Measurements from ENCODE around the gene ITPRID1.

Gene ITPRID1

GRCh38 chr7:31688372-31688771 is 174.5 kb downstream of the ITPRID1 start:
- Histone ChIP-seq H3K9me3 (ENCODE audit: control insufficient read depth in 1 of 2, low read length in 2 of 2) (no peaks in the 10 kb centered on the region), H3K4me1 (ENCODE audit: control insufficient read depth in 1 of 2, insufficient read depth in 2 of 2, low read length in 2 of 2) (no peaks in the 10 kb centered on the region), H3K4me3 (ENCODE audit: low read depth in 1 of 2, low read length in 2 of 2) (no peak overlapping the region), H3K27me3 (ENCODE audit: control insufficient read depth in 1 of 2, insufficient read depth in 2 of 2, low read length in 2 of 2) (peaks cover 0 to 3% of the 10 kb centered on the region in 2 donors), H3K27ac (ENCODE audit: low read depth, low read length) (no peak overlapping the region), H3K36me3 (ENCODE audit: control insufficient read depth in 1 of 2, insufficient read depth in 2 of 2, low read length in 2 of 2) (no peaks in the 10 kb centered on the region), H3K9ac (ENCODE audit: low read depth in 1 of 2, low read length in 2 of 2) (no peak overlapping the region)

GRCh38 chr7:31688996-31689395 is 175.1 kb downstream of the ITPRID1 start:
- Histone ChIP-seq H3K4me1 (ENCODE audit: control insufficient read depth in 1 of 2, insufficient read depth in 2 of 2, low read length in 2 of 2) (no peaks in the 10 kb centered on the region), H3K4me3 (ENCODE audit: low read depth in 1 of 2, low read length in 2 of 2) (no peak overlapping the region), H3K9me3 (ENCODE audit: control insufficient read depth in 1 of 2, low read length in 2 of 2) (no peaks in the 10 kb centered on the region), H3K36me3 (ENCODE audit: control insufficient read depth in 1 of 2, insufficient read depth in 2 of 2, low read length in 2 of 2) (no peaks in the 10 kb centered on the region), H3K27ac (ENCODE audit: low read depth, low read length) (no peak overlapping the region), H3K27me3 (ENCODE audit: control insufficient read depth in 1 of 2, insufficient read depth in 2 of 2, low read length in 2 of 2) (peaks cover 0 to 3% of the 10 kb centered on the region in 2 donors), H3K9ac (ENCODE audit: low read depth in 1 of 2, low read length in 2 of 2) (no peak overlapping the region)

GRCh38 chr7:31690935-31691334 is 177.0 kb downstream of the ITPRID1 start:
- H3K27ac ChIP-seq (ENCODE audit: low read depth, low read length), result no peak overlapping the region
- no peak overlapping the region for H3K9ac ChIP-seq (ENCODE audit: low read depth in 1 of 2, low read length in 2 of 2)
- H3K4me3 ChIP-seq (ENCODE audit: low read depth in 1 of 2, low read length in 2 of 2), result no peak overlapping the region
- H3K27me3 ChIP-seq (ENCODE audit: control insufficient read depth in 1 of 2, insufficient read depth in 2 of 2, low read length in 2 of 2), result peaks cover 0 to 3% of the 10 kb centered on the region in 2 donors
- no peaks in the 10 kb centered on the region for H3K4me1 ChIP-seq (ENCODE audit: control insufficient read depth in 1 of 2, insufficient read depth in 2 of 2, low read length in 2 of 2)
- no peaks in the 10 kb centered on the region for H3K36me3 ChIP-seq (ENCODE audit: control insufficient read depth in 1 of 2, insufficient read depth in 2 of 2, low read length in 2 of 2)
- H3K9me3 ChIP-seq (ENCODE audit: control insufficient read depth in 1 of 2, low read length in 2 of 2), result no peaks in the 10 kb centered on the region

- Histone ChIP-seq H3K4me3 (ENCODE audit: low read depth in 1 of 2, low read length in 2 of 2) (no peak overlapping the region), H3K9me3 (ENCODE audit: control insufficient read depth in 1 of 2, low read length in 2 of 2) (no peaks in the 10 kb centered on the region), H3K36me3 (ENCODE audit: control insufficient read depth in 1 of 2, insufficient read depth in 2 of 2, low read length in 2 of 2) (no peaks in the 10 kb centered on the region), H3K27me3 (ENCODE audit: control insufficient read depth in 1 of 2, insufficient read depth in 2 of 2, low read length in 2 of 2) (peaks cover 0 to 3% of the 10 kb centered on the region in 2 donors), H3K27ac (ENCODE audit: low read depth, low read length) (no peak overlapping the region), H3K9ac (ENCODE audit: low read depth in 1 of 2, low read length in 2 of 2) (no peak overlapping the region), H3K4me1 (ENCODE audit: control insufficient read depth in 1 of 2, insufficient read depth in 2 of 2, low read length in 2 of 2) (no peaks in the 10 kb centered on the region)
Measured at GRCh38 chr7:31692451-31692850, 178.6 kb downstream of the ITPRID1 start.

GRCh38 chr7:31692871-31693270 is 179.0 kb downstream of the ITPRID1 start:
- Histone ChIP-seq H3K4me1 (ENCODE audit: control insufficient read depth in 1 of 2, insufficient read depth in 2 of 2, low read length in 2 of 2) (no peaks in the 10 kb centered on the region), H3K9ac (ENCODE audit: low read depth in 1 of 2, low read length in 2 of 2) (no peak overlapping the region), H3K9me3 (ENCODE audit: control insufficient read depth in 1 of 2, low read length in 2 of 2) (no peaks in the 10 kb centered on the region), H3K36me3 (ENCODE audit: control insufficient read depth in 1 of 2, insufficient read depth in 2 of 2, low read length in 2 of 2) (no peaks in the 10 kb centered on the region), H3K27me3 (ENCODE audit: control insufficient read depth in 1 of 2, insufficient read depth in 2 of 2, low read length in 2 of 2) (peaks cover 0 to 3% of the 10 kb centered on the region in 2 donors), H3K4me3 (ENCODE audit: low read depth in 1 of 2, low read length in 2 of 2) (no peak overlapping the region), H3K27ac (ENCODE audit: low read depth, low read length) (no peak overlapping the region)

GRCh38 chr7:31695859-31696614 is 182.1 kb downstream of the ITPRID1 start:
- Histone ChIP-seq H3K4me1 (ENCODE audit: control insufficient read depth in 1 of 2, insufficient read depth in 2 of 2, low read length in 2 of 2) (no peaks in the 10 kb centered on the region), H3K4me3 (ENCODE audit: low read depth in 1 of 2, low read length in 2 of 2) (no peak overlapping the region), H3K36me3 (ENCODE audit: control insufficient read depth in 1 of 2, insufficient read depth in 2 of 2, low read length in 2 of 2) (no peaks in the 10 kb centered on the region), H3K9me3 (ENCODE audit: control insufficient read depth in 1 of 2, low read length in 2 of 2) (no peaks in the 10 kb centered on the region), H3K9ac (ENCODE audit: low read depth in 1 of 2, low read length in 2 of 2) (no peak overlapping the region), H3K27me3 (ENCODE audit: control insufficient read depth in 1 of 2, insufficient read depth in 2 of 2, low read length in 2 of 2) (peaks cover 0 to 3% of the 10 kb centered on the region in 2 donors), H3K27ac (ENCODE audit: low read depth, low read length) (no peak overlapping the region)

- Histone ChIP-seq H3K27ac (ENCODE audit: low read depth, low read length) (no peak overlapping the region), H3K4me3 (ENCODE audit: low read depth in 1 of 2, low read length in 2 of 2) (no peak overlapping the region), H3K9ac (ENCODE audit: low read depth in 1 of 2, low read length in 2 of 2) (no peak overlapping the region), H3K36me3 (ENCODE audit: control insufficient read depth in 1 of 2, insufficient read depth in 2 of 2, low read length in 2 of 2) (no peaks in the 10 kb centered on the region), H3K27me3 (ENCODE audit: control insufficient read depth in 1 of 2, insufficient read depth in 2 of 2, low read length in 2 of 2) (no peaks in the 10 kb centered on the region), H3K4me1 (ENCODE audit: control insufficient read depth in 1 of 2, insufficient read depth in 2 of 2, low read length in 2 of 2) (no peaks in the 10 kb centered on the region), H3K9me3 (ENCODE audit: control insufficient read depth in 1 of 2, low read length in 2 of 2) (no peaks in the 10 kb centered on the region)
Measured at GRCh38 chr7:31699050-31699449, 185.2 kb downstream of the ITPRID1 start.

GRCh38 chr7:31702354-31702753 is 188.5 kb downstream of the ITPRID1 start:
- no peak overlapping the region for H3K9ac ChIP-seq (ENCODE audit: low read depth in 1 of 2, low read length in 2 of 2)
- no peaks in the 10 kb centered on the region for H3K27me3 ChIP-seq (ENCODE audit: control insufficient read depth in 1 of 2, insufficient read depth in 2 of 2, low read length in 2 of 2)
- no peaks in the 10 kb centered on the region for H3K9me3 ChIP-seq (ENCODE audit: control insufficient read depth in 1 of 2, low read length in 2 of 2)
- no peaks in the 10 kb centered on the region for H3K4me1 ChIP-seq (ENCODE audit: control insufficient read depth in 1 of 2, insufficient read depth in 2 of 2, low read length in 2 of 2)
- no peak overlapping the region for H3K4me3 ChIP-seq (ENCODE audit: low read depth in 1 of 2, low read length in 2 of 2)
- H3K27ac ChIP-seq (ENCODE audit: low read depth, low read length), result no peak overlapping the region
- H3K36me3 ChIP-seq (ENCODE audit: control insufficient read depth in 1 of 2, insufficient read depth in 2 of 2, low read length in 2 of 2), result no peaks in the 10 kb centered on the region

GRCh38 chr7:31705377-31705776 is 191.5 kb downstream of the ITPRID1 start:
- no peak overlapping the region for H3K27ac ChIP-seq (ENCODE audit: low read depth, low read length)
- H3K9me3 ChIP-seq (ENCODE audit: control insufficient read depth in 1 of 2, low read length in 2 of 2), result no peaks in the 10 kb centered on the region
- H3K9ac ChIP-seq (ENCODE audit: low read depth in 1 of 2, low read length in 2 of 2), result no peak overlapping the region
- H3K4me3 ChIP-seq (ENCODE audit: low read depth in 1 of 2, low read length in 2 of 2), result no peak overlapping the region
- H3K27me3 ChIP-seq (ENCODE audit: control insufficient read depth in 1 of 2, insufficient read depth in 2 of 2, low read length in 2 of 2), result no peaks in the 10 kb centered on the region
- no peaks in the 10 kb centered on the region for H3K36me3 ChIP-seq (ENCODE audit: control insufficient read depth in 1 of 2, insufficient read depth in 2 of 2, low read length in 2 of 2)
- no peaks in the 10 kb centered on the region for H3K4me1 ChIP-seq (ENCODE audit: control insufficient read depth in 1 of 2, insufficient read depth in 2 of 2, low read length in 2 of 2)

GRCh38 chr7:31707089-31707488 is 193.2 kb downstream of the ITPRID1 start:
- H3K4me3 ChIP-seq (ENCODE audit: low read depth in 1 of 2, low read length in 2 of 2), result no peak overlapping the region
- H3K4me1 ChIP-seq (ENCODE audit: control insufficient read depth in 1 of 2, insufficient read depth in 2 of 2, low read length in 2 of 2), result no peaks in the 10 kb centered on the region
- no peak overlapping the region for H3K9ac ChIP-seq (ENCODE audit: low read depth in 1 of 2, low read length in 2 of 2)
- no peaks in the 10 kb centered on the region for H3K27me3 ChIP-seq (ENCODE audit: control insufficient read depth in 1 of 2, insufficient read depth in 2 of 2, low read length in 2 of 2)
- H3K9me3 ChIP-seq (ENCODE audit: control insufficient read depth in 1 of 2, low read length in 2 of 2), result no peaks in the 10 kb centered on the region
- H3K36me3 ChIP-seq (ENCODE audit: control insufficient read depth in 1 of 2, insufficient read depth in 2 of 2, low read length in 2 of 2), result no peaks in the 10 kb centered on the region
- H3K27ac ChIP-seq (ENCODE audit: low read depth, low read length), result no peak overlapping the region
